GM23338 (cell line): Measurements from ENCODE around the gene KCTD2.

Experiments used
- CREB1 ChIP-seq: fragments of 250-450 bp; sonication (Bioruptor Pico); IDR thresholded peaks from 2 replicates; pipeline ENCODE4 v1.5.0; 2020; ENCODE audit warnings: low read depth, mild to moderate bottlenecking, moderate library complexity
- POLR2AphosphoS5 ChIP-seq: IDR thresholded peaks from 2 replicates; pipeline ENCODE4 v1.6.1; 2016; ENCODE audit warnings: antibody characterized with exemption, low read depth
- TF ChIP-seq, protein P1 (sequence below), 2 experiments: fragments of 200-600 bp in 1 of 2; sonication (generic) in 1 of 2; conservative IDR thresholded peaks; 2 replicates each; pipeline versions ENCODE4 v1.5.1 to v1.6.1; 2016 to 2017; ENCODE audit warnings: antibody characterized with exemption in 2 of 2, low read depth in 2 of 2, mild to moderate bottlenecking in 2 of 2, moderate library complexity in 1 of 2
- TF ChIP-seq, protein P2 (sequence below): IDR thresholded peaks from one replicate; pipeline ENCODE4 v1.6.1; 2018; ENCODE audit warnings: antibody characterized with exemption; ENCODE audit not compliant: unreplicated experiment

DNA sequence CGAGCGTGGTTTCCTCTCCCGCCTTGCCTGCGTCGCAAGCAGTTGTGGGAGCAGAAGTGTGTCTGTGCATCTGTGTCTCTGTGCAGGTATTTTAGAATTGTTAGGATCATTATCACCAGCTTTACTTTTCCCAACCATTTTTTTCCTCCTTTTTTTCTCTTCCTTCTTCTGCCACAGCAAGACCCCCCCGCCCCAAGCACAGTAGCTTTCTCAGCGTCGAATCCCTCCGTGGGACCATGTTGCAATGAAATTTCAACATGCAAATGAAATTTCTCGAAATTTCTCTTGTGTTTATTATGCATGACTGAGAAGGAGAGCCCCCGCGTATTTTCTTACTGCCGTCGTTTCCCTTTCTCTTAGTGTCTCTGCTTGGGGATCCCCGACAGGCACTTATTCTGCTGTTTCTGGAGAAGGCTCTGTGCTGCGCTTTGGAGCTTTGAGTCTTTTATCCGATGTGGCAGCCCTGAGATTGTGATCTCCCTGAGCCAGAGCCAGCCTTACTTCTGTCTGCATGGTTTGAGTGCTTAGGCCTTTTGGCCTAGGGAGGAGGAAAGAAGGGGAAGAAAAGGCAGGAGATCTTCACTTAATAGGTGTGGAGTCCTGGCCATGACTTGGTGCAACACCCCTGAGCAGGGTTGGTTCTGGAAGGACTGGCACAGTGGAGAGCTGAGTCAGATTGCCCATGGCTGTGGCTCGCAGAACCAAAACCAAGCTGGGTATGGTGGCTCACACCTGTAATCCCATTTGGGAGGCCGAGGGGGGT lies 67.7 kb downstream of the KCTD2 start:
- TF ChIP-seq, protein P1, sequence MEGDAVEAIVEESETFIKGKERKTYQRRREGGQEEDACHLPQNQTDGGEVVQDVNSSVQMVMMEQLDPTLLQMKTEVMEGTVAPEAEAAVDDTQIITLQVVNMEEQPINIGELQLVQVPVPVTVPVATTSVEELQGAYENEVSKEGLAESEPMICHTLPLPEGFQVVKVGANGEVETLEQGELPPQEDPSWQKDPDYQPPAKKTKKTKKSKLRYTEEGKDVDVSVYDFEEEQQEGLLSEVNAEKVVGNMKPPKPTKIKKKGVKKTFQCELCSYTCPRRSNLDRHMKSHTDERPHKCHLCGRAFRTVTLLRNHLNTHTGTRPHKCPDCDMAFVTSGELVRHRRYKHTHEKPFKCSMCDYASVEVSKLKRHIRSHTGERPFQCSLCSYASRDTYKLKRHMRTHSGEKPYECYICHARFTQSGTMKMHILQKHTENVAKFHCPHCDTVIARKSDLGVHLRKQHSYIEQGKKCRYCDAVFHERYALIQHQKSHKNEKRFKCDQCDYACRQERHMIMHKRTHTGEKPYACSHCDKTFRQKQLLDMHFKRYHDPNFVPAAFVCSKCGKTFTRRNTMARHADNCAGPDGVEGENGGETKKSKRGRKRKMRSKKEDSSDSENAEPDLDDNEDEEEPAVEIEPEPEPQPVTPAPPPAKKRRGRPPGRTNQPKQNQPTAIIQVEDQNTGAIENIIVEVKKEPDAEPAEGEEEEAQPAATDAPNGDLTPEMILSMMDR (conservative IDR thresholded peaks at IDR 0.05; ENCODE audit: low read depth in 2 of 2) = no peak
- TF ChIP-seq POLR2AphosphoS5 (no peak), CREB1 (CRISPR knock-in tag) (no peak)
- TF ChIP-seq, protein P2, sequence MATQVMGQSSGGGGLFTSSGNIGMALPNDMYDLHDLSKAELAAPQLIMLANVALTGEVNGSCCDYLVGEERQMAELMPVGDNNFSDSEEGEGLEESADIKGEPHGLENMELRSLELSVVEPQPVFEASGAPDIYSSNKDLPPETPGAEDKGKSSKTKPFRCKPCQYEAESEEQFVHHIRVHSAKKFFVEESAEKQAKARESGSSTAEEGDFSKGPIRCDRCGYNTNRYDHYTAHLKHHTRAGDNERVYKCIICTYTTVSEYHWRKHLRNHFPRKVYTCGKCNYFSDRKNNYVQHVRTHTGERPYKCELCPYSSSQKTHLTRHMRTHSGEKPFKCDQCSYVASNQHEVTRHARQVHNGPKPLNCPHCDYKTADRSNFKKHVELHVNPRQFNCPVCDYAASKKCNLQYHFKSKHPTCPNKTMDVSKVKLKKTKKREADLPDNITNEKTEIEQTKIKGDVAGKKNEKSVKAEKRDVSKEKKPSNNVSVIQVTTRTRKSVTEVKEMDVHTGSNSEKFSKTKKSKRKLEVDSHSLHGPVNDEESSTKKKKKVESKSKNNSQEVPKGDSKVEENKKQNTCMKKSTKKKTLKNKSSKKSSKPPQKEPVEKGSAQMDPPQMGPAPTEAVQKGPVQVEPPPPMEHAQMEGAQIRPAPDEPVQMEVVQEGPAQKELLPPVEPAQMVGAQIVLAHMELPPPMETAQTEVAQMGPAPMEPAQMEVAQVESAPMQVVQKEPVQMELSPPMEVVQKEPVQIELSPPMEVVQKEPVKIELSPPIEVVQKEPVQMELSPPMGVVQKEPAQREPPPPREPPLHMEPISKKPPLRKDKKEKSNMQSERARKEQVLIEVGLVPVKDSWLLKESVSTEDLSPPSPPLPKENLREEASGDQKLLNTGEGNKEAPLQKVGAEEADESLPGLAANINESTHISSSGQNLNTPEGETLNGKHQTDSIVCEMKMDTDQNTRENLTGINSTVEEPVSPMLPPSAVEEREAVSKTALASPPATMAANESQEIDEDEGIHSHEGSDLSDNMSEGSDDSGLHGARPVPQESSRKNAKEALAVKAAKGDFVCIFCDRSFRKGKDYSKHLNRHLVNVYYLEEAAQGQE = no peak
